Heart left ventricle (tissue), 13 donors: ENCODE measurements around the gene AFDN.

ENCODE experiments used
- CTCF ChIP-seq, 12 donors: fragments of 200-600 bp; sonication (generic) in 4 of 12; IDR thresholded peaks; one replicate each; pipeline versions ENCODE4 v1.5.0 to v1.8.0; 2018 to 2022; ENCODE audit warnings: antibody characterized with exemption in 12 of 12, mild to moderate bottlenecking in 5 of 12
- POLR2A ChIP-seq, 2 donors: fragments of 450-650 bp; IDR thresholded peaks; one replicate each; pipeline ENCODE4 v1.6.1; 2017; ENCODE audit warnings: antibody characterized with exemption in 2 of 2, mild to moderate bottlenecking in 2 of 2, moderate library complexity in 2 of 2
- donor health status: ischemic (EF 13 %, LVEDD 7.1; RV severe dilation, severe dysfunction).
- donor health status: DM: no; HTN: yes; CAD: no.
- donor health status: DM: no; HTN: no; CAD: no.
- donor health status: ischemic (EF 25% LVEDD 6.9; RV normal size, moderate dysfunction).
- donor health status: ischemic (EF 25% LVEDD 5.7; RV mildly dilated, moderate dysfunction).
- donor health status: ischemic (EF 35%, LVEDD 5.7; RV mildly dilated, moderate dysfunction).
- donor health status: nonischemic (EF 11% LVEDD 7.7; RV severe dilation, severe dysfunction).
- donor health status: DM: yes; HTN: yes; CAD: no.
- donor health status: PGD.
- donor health status: ischemic (EF 29% LVEDD 5.4; RV normal size, mild dysfunction).
- donor health status: nonischemic (EF 23%, LVEDD 6.1; RV moderate dilation, normal function).

GRCh38 chr6:167987396-167988153 lies 160.9 kb downstream of the AFDN start:
- TF ChIP-seq CTCF (IDR thresholded peaks at IDR 0.05): no peak
- TF ChIP-seq POLR2A (IDR thresholded peaks at IDR 0.05): no peak
